Hypothalamus (tissue), 51 donors: ENCODE measurements around the gene SNTA1.
A peak's percentile ranks its signal among the peaks of the same experiment; 100 is the strongest.
"Not testable (repeated sequence)": the region's sequence is repeated elsewhere in the genome, so short reads cannot be mapped to it uniquely, and the experiment has no call there.

Experiments used
- DNase-seq, 51 donors: peaks; one replicate each; lab custom pipeline; 2025; lab: John Stamatoyannopoulos, UW

Gene SNTA1

DNA sequence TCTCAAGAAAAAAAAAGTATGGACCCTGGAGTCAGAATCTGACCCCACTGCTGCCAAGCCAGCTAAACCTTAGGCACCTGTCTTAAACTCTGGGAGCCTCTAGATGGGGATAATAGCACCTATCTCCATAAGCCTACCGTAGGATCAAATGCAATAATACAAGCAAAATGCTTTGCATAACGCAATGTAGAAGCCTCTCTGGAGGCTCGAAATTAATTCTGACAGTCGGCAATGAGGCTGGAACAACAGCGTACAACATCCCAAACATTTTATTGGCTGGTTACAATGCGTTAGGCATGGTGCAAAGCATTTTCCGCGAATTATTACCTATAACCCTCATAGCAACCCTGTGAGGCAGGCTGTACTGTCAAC lies 42.8 kb downstream of the SNTA1 start:
- peak in 1 of 51 donors; percentile 43 for DNase-seq

DNA sequence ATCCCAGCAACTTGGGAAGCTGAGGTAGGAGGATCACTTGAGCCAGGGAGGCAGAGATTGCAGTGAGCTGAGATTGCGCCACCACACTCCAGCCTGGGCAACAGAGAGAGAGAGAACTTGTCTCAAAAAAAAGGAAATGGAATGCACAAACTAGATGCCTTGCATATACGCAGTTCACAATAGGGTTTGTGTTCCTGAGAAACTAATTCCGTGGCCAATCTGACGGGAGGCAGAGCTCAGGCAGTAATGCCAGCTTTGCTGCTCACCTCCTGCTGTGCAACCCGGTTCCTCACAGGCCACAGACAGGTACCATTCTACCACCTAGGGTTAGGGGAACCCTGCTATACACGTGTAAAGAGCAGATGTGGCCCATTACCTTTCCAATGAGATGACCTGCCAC lies 43.6 kb downstream of the SNTA1 start:
- no peak for DNase-seq

DNA sequence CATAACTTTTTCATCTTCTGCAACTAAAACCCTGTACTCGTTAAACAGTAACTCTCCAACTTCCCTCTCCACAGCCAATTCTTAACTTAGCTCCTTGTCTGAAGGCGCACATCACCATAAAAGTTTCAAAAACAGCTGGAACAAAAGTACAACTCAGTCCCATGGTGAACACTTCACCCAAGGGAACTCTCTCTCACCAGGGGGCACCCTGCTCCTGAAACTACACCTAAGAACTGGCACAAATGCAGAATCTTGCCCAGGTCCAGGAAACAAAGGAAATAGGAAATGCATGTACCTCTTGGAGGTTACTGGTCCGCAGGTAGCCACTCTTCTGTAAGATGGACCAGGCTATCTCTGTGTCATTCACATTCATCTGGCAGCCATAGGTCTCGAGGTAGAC lies 48.8 kb downstream of the SNTA1 start:
- DNase-seq: no peak

DNA sequence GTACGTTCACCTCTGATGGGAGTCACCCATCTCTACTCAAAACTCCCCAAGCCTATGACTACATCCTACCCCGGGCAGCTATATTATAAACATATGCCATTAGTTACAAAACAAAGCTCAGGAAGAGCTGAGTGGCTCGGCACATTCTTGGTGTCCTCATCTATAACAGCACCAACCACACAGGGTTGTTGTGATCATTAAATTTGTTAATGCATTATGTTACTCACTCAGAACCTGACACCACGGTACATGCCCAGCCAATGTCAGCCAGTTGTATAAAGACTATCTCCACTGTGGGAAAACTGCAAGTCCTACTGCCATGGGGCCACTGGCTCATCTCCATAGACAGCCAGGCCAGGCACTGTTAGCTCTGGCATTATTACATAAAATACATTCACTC lies 50.0 kb downstream of the SNTA1 start:
- peak in 1 of 51 donors; percentile 4 for DNase-seq

DNA sequence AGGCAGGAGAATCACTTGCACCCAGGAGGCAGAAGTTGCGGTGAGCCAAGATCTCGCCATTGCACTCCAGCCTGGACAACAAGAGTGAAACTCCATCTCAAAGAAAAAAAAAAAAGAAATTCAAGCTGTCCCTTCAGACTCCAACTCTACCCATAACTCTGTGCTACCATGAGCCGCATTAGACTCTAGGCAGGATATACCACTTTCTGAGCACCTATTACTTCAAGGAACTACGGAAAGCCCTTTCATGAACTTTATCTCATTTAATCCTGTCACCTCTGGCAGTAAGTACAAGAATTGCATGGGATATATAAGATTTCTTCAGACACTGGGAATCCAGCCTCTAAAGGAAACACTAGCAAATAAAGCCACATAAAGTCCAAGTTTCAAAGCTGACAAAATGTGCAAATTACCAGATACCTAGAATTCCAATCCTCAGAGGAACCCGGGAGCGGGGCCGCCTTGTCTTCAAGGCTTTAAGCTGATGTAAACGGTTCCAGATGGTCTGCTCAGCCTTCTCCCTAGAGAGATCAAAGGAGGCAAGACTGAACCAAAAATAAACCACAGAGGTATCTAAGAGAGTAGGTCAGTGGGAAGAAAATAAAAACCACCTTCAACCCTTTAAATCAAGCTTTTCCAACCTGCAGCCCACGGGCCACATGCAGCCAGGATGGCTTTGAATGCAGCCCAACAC lies 51.7 kb downstream of the SNTA1 start:
- DNase-seq: no peak

DNA sequence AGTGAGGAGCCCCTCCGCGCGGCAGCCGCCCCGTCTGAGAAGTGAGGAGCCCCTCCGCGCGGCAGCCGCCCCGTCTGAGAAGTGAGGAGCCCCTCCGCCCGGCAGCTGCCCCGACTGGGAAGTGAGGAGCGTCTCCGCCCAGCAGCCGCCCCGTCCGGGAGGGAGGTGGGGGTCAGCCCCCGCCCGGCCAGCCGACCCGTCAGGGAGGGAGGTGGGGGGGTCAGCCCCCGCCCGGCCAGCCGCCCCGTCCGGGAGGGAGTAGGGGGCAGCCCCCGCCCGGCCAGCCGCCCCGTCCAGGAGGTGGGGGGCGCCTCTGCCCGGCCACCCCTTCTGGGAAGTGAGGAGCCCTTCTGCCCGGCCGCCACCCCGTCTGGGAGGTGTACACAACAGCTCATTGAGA lies 54.2 kb downstream of the SNTA1 start:
- DNase-seq: not testable (repeated sequence)

DNA sequence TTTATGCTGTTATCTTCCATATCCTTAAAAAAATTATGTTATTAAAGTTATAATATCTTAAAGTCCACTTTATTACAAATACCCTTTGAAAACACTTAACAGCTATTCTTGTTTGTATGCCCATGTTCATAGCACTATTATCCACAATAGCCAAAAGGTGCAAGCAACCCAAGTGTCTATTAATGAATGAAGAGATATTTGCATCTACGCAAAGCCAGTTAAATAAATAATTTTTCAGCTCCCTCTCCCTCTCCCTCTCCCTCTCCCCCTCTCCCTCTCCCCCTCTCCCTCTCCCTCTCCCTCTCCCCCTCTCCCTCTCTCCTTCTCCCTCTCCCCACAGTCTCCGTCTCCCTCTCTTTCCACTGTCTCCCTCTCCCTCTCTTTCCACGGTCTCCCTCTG lies 55.3 kb downstream of the SNTA1 start:
- DNase-seq: no peak

DNA sequence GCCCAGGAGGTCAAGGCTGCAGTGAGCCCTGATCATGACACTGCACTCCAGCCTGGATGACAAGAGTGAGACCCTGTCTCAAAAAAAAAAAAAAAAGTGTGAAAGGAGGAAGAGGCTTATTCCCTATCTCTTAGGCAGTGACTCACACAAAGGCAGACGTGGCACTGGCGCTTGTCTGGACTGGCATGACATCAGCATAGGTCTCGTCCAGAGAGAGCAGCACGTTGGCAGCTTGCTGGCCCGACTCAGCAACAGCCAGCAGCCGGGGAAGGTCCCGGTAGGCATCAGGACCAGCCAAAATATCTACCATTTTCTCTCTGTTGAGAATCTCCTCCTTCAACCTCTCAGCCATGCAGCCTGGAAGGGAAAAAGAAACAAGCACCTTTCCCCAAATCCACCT lies 56.4 kb downstream of the SNTA1 start:
- DNase-seq: no peak

DNA sequence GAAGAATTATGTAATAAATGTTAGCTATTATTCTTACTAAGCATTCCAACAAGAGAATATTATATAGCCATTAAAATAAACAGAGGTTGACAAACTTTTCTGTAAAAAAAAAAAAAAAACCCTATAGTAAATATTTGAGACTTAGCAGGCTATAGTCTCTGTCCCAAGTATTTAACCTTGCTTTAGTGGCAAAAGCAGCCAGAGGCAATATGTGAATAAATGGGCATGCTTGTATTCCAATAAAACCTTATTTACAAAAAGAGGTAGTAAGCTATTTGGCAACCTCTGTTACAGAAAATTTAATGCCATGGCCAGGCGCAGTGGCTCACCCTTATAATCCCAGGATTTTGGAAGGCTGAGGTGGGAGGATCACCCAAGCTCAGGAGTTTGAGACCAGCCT lies 56.9 kb downstream of the SNTA1 start:
- DNase-seq: no peak

DNA sequence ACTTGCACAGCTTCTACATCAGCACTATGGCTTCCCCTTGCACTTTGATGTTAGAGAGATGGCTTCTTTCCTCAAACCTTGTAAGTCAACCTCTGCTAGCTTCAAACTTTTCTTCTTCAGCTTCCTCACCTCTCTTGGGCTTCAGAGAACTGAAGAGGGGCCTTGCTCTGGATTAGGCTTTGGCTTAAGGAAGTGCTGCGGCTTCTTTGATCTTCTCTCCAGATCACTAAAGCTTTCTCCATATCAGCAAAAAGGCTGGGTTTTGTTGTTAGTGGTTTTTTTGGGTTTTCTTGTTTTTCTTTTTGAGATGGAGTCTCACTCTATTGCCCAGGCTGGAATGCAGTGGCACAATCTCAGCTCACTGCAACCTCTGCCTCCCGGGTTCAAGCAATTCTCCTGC lies 66.2 kb downstream of the SNTA1 start:
- no peak for DNase-seq

DNA sequence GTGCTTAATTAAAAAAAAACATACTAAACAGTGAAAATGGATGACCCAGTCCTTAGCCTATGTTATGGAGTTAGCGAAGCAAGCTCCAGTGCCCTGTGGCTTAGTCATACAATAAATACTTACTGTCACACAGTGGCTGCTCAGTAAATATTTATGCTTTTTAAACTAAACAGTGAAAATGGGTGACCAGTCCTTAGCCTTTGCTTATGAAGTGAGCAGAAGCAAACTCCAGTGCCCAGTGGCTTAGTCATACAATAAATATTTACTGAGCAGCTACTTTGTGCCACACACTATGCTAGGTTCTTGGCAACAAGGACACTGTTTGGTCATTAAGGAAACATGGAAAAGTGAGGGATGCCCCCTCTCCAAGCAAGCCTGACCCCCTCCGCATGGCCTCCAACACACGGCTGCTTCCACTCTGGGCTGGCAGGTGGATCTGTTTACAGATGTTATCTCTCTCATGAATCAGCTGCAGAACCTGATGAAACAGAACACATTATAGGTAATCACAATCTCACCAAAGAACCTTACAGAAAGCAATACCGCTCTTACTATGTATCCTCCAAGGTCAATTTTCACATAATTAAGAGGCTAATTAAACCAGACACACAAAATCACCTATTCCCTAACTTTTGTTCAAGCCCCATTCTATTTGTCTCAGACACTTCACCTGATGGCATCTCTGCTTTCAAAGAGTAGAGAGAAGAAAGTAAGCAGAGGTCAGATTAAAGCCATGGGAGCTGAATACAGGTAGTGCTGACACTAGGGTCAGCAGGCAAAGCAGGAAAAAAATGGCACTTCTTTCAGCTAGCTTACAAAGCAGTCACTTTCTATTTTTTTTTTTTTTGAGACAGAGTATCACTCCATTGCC lies 69.6 kb downstream of the SNTA1 start:
- no peak for DNase-seq

DNA sequence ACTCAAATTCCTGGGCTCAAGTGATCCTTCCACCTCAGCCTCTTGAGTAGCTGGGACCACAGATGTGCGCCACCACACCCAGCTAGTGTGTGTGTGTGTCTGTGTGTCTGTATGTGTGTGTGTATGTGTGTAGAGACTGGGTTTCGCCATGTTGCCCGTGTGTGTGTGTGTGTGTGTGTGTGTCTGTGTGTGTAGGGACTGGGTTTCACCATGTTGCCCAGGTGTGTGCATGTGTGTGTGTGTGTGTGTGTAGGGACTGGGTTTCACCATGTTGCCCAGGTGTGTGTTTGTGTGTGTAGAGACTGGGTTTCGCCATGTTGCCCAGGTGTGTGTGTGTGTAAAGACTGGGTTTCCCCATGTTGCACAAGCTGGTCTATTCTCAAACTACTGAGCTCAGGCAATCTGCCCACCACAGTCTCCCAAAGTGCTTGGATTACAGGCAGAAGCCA lies 70.5 kb downstream of the SNTA1 start:
- DNase-seq: no peak

DNA sequence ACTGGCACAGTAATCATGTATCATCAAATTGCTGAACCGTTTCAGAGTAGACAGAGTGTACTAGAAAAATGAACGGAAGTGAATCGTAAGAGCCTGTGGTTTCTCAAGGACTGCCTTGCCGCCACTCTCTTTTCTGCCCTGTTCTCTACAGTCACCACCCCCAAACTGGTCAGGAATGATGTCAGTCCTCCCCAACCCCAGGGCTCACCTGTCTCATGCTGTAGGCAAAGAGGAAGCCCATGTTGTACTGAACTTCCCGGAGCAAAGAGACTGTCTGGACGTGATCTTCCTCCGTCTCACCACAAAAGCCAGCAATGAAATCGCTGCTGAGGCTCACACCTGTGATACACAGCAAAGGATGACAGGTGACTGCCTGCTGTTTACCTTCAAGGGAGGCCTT lies 73.3 kb downstream of the SNTA1 start:
- no peak for DNase-seq

DNA sequence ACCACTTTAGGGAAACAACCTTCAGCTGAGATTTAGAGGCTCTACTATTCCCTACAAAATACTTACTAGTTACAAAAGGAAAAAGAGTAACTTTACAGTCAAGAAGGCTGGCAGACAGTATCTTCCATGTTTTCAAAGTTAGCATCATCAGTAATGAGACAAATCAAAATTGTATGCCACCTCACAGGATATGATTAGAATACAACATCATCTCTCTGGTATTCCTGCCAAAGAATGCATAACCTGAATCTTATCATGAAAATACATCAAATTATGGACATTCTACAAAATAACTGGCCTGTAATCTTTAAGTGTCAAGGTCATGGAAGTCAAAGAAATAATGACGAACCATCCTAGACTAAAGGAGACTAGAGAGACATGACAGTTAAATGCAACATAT lies 80.7 kb downstream of the SNTA1 start:
- DNase-seq: no peak

DNA sequence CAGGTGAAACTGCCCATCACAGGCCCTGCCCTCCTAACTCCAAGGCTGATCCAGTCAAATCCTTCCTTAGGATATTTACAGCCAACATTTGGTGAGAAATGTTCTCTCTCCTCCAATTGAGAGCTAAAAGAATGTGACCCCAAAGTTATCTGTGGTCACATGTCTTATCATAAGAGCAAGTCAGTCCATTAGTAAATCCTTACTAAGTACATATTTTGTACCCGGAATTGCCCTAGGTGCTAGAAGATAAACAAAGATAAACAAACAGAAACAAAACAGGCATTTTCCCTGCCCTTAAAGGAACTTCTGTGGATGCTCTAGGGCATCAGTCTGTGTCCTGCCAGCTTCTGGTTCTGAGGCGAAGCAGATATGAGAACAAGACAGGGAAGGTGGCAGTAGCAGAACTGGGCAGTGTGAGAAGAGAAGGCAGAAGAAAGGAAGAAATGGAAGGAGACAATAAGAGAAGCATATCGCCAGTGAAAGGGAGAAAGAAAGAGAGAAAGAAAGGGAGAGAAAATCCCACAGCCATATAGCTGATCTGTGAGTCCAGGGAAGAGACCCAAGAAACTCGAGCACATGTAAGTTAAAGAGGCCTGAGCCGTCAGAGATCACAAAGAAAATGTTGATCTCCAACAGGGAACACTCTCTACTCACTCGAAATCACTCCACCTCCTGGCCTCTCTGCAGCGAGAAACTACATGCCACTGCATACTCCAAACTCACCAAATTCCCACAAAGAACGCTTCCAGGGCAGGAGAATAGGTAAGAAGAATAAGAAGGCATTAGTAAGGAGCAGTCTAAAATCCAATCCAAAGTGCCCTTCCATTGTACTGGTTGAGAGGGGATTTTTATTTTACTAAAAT lies 83.9 kb downstream of the SNTA1 start:
- DNase-seq: no peak
